Activated CD8-positive, alpha-beta memory T cell treated with anti-CD3 and anti-CD28 coated beads for 1 hour (primary cell): ENCODE data around the gene PRODH2.

Experiments
- DNase-seq, 2 donors: peaks; one replicate each; pipeline ENCODE4 v3.0.0-alpha.2; 2020; ENCODE audit warnings: low read depth in 1 of 2; ENCODE audit errors: extremely low read depth in 1 of 2

The PRODH2 gene

GRCh38 chr19:35812220-35813042, at the start of gene PRODH2:
TSS of gene PRODH2 (minus strand) at chr19:35812845. CDS start at chr19:35812805, 40 bp downstream.
- DNase-seq = no peak

- no peak for DNase-seq
Observed at GRCh38 chr19:35861640-35862160, 49.1 kb upstream of the PRODH2 start.

GRCh38 chr19:35860818-35861639, 48.4 kb upstream of the PRODH2 start:
- no peak for DNase-seq

GRCh38 chr19:35860436-35860817, 47.8 kb upstream of the PRODH2 start:
- DNase-seq = no peak

- no peak for DNase-seq
Observed at GRCh38 chr19:35859414-35859813, 46.8 kb upstream of the PRODH2 start.

- DNase-seq = no peak
Observed at GRCh38 chr19:35858311-35858710, 45.7 kb upstream of the PRODH2 start.

- DNase-seq = no peak
Observed at GRCh38 chr19:35856546-35857149, 44.0 kb upstream of the PRODH2 start, which contains the start of gene KIRREL2. TSS of gene KIRREL2 (plus strand) at chr19:35856911. CDS start at chr19:35857120, 209 bp downstream.

GRCh38 chr19:35853038-35853756, 40.6 kb upstream of the PRODH2 start:
- DNase-seq = no peak

GRCh38 chr19:35852029-35852780, 39.6 kb upstream of the PRODH2 start, which contains the start of gene NPHS1:
TSS of gene NPHS1 (minus strand) at chr19:35852504. CDS start at chr19:35851837, 667 bp downstream.
- DNase-seq = no peak

GRCh38 chr19:35851213-35852028, 38.8 kb upstream of the PRODH2 start:
- no peak for DNase-seq

- DNase-seq = no peak
Observed at GRCh38 chr19:35848919-35849505, 36.4 kb upstream of the PRODH2 start.

- no peak for DNase-seq
Observed at GRCh38 chr19:35848486-35848885, 35.8 kb upstream of the PRODH2 start.

- no peak for DNase-seq
Observed at GRCh38 chr19:35847911-35848310, 35.3 kb upstream of the PRODH2 start.

GRCh38 chr19:35846038-35846668, 33.5 kb upstream of the PRODH2 start:
- DNase-seq = no peak

- no peak for DNase-seq
Observed at GRCh38 chr19:35845215-35846037, 32.8 kb upstream of the PRODH2 start.

- DNase-seq = no peak
Observed at GRCh38 chr19:35844482-35845214, 32.0 kb upstream of the PRODH2 start.
